Head of caudate nucleus (tissue), 42 donors: ENCODE results near the gene CD34.
"Not testable (repeated sequence)": the region's sequence is repeated elsewhere in the genome, so short reads cannot be mapped to it uniquely, and the experiment has no call there.

Source experiments
- DNase-seq, 42 donors: peaks; one replicate each; pipeline versions ENCODE4 v3.0.0 to v3.0.0-alpha.2; 2020 to 2021; ENCODE audit warnings: mixed read lengths in 7 of 42
- intact Hi-C: fragments of 100-400 bp; cut with DNase I; formaldehyde crosslinking; loops from one replicate; pipeline ENCODE4 v1.15.0; 2022

Gene CD34

GRCh38 chr1:207935166-207935583 is 24.2 kb upstream of the CD34 start:
- no peak for DNase-seq
- intact Hi-C loops = no loop called here

GRCh38 chr1:207933205-207933800 is 22.4 kb upstream of the CD34 start:
- intact Hi-C loops = no loop called here
- DNase-seq = no peak

- intact Hi-C loops = no loop called here
- DNase-seq = no peak
Measured at GRCh38 chr1:207926984-207927383, 16.1 kb upstream of the CD34 start.

GRCh38 chr1:207925969-207926368 is 15.0 kb upstream of the CD34 start:
- DNase-seq = peak in 1 of 42 donors; percentile 13
- intact Hi-C loops = not testable (repeated sequence)

GRCh38 chr1:207925210-207925609 is 14.3 kb upstream of the CD34 start:
- intact Hi-C loops = no loop called here
- DNase-seq = peak in 20 of 42 donors; percentile 4 to 59 (median 21)

- DNase-seq = peak in 1 of 42 donors; percentile 20
Measured at GRCh38 chr1:207923561-207923960, 12.6 kb upstream of the CD34 start.

GRCh38 chr1:207923121-207923520 is 12.2 kb upstream of the CD34 start:
- intact Hi-C loops = no loop called here

More at GRCh38 chr1:207923561-207923960, 12.6 kb upstream of the CD34 start:
- intact Hi-C loops = no loop called here

GRCh38 chr1:207922554-207922953 is 11.6 kb upstream of the CD34 start:
- intact Hi-C loops = no loop called here
- DNase-seq = peak in 1 of 42 donors; percentile 29

More at GRCh38 chr1:207923121-207923520, 12.2 kb upstream of the CD34 start:
- DNase-seq = peak in 1 of 42 donors; percentile 21

- DNase-seq = peak in 1 of 42 donors; percentile 5
- intact Hi-C loops = no loop called here
Measured at GRCh38 chr1:207921321-207921720, 10.4 kb upstream of the CD34 start.

GRCh38 chr1:207920444-207921021 is 9.6 kb upstream of the CD34 start:
- no peak for DNase-seq
- intact Hi-C loops = no loop called here

GRCh38 chr1:207919523-207920170 is 8.7 kb upstream of the CD34 start:
- peak in 1 of 42 donors; percentile 12 for DNase-seq

GRCh38 chr1:207918581-207918980 is 7.7 kb upstream of the CD34 start:
- DNase-seq = peak in 1 of 42 donors; percentile 20
- intact Hi-C loops = no loop called here

More at GRCh38 chr1:207919523-207920170, 8.7 kb upstream of the CD34 start:
- intact Hi-C loops = no loop called here

GRCh38 chr1:207918011-207918410 is 7.1 kb upstream of the CD34 start:
- intact Hi-C loops = no loop called here
- no peak for DNase-seq

GRCh38 chr1:207917080-207917479 is 6.2 kb upstream of the CD34 start:
- peak in 1 of 42 donors; percentile 16 for DNase-seq
- intact Hi-C loops = no loop called here

- intact Hi-C loops = no loop called here
Measured at GRCh38 chr1:207913951-207914350, 3.0 kb upstream of the CD34 start.

GRCh38 chr1:207911856-207912760 is 1.2 kb upstream of the CD34 start:
- DNase-seq = peak in 1 of 42 donors; percentile 21
- intact Hi-C loops = no loop called here

More at GRCh38 chr1:207913951-207914350, 3.0 kb upstream of the CD34 start:
- DNase-seq = peak in 1 of 42 donors; percentile 12

- intact Hi-C loops = no loop called here
- peak in 1 of 42 donors; percentile 25 for DNase-seq
Measured at GRCh38 chr1:207909687-207910086, 1.2 kb downstream of the CD34 start.

GRCh38 chr1:207908107-207908734 is 2.7 kb downstream of the CD34 start:
- intact Hi-C loops = no loop called here

GRCh38 chr1:207904391-207904790 is 6.5 kb downstream of the CD34 start:
- no peak for DNase-seq
- intact Hi-C loops = no loop called here

More at GRCh38 chr1:207908107-207908734, 2.7 kb downstream of the CD34 start:
- DNase-seq = no peak
